ENCODE data around the gene FICD. TPM values are rescaled to one million over a fixed set of nuclear protein-coding genes. Genes with fewer than 3 reads are reported as not detected.
A peak's percentile ranks its signal among the peaks of the same experiment; 100 is the strongest.

FICD gene
- total and polyA plus RNA-seq, 2 of the 13 experiments (the other 11 are each of a cell fraction or from before 2014, with no cell fraction given): 0.99 to 3.0 TPM

DNA sequence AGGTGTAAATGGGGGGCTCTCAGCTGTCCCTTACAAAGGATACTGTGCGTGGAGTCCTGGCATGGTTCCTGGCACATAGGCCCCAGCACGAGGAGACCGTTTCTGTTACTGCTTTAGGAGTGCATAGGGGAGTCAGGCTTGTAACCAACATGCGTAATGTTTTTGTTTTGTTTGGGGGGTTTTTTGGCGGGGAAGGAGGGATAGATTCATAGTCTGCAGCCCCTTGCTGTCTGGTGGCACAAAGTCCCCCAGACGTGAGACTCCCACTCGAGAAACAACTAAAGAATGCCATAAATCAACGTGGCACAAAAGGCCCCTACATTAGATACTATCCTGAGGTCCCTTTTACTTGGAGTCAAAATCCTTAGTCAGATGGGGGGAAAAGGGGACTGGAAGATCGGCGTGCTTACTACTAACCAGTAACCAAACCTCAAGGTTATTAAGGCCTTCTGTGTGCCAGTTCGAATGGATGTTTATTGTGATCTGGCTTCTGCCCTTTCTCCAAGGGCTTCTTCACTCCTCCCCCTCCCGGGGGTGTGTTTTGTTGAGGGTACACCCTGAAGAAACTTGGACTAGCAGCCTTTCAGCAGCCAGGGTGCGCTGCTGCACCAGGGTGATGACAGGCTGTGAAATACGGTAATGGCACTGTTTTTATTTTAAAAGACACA is 48.2 kb downstream of the FICD start (continued):
- TF ChIP-seq, protein P1, sequence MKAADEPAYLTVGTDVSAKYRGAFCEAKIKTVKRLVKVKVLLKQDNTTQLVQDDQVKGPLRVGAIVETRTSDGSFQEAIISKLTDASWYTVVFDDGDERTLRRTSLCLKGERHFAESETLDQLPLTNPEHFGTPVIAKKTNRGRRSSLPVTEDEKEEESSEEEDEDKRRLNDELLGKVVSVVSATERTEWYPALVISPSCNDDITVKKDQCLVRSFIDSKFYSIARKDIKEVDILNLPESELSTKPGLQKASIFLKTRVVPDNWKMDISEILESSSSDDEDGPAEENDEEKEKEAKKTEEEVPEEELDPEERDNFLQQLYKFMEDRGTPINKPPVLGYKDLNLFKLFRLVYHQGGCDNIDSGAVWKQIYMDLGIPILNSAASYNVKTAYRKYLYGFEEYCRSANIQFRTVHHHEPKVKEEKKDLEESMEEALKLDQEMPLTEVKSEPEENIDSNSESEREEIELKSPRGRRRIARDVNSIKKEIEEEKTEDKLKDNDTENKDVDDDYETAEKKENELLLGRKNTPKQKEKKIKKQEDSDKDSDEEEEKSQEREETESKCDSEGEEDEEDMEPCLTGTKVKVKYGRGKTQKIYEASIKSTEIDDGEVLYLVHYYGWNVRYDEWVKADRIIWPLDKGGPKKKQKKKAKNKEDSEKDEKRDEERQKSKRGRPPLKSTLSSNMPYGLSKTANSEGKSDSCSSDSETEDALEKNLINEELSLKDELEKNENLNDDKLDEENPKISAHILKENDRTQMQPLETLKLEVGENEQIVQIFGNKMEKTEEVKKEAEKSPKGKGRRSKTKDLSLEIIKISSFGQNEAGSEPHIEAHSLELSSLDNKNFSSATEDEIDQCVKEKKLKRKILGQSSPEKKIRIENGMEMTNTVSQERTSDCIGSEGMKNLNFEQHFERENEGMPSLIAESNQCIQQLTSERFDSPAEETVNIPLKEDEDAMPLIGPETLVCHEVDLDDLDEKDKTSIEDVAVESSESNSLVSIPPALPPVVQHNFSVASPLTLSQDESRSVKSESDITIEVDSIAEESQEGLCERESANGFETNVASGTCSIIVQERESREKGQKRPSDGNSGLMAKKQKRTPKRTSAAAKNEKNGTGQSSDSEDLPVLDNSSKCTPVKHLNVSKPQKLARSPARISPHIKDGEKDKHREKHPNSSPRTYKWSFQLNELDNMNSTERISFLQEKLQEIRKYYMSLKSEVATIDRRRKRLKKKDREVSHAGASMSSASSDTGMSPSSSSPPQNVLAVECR (CRISPR knock-in tag; IDR thresholded peaks at IDR 0.05; ENCODE audit: borderline replicate concordance): no peak
- TF ChIP-seq ZNF335 (CRISPR knock-in tag; IDR thresholded peaks at IDR 0.05): peak; percentile 91; the same call in 1 of the 2 replicates
- no peak for TF ChIP-seq ZNF839 (CRISPR knock-in tag; IDR thresholded peaks at IDR 0.05; ENCODE audit: borderline replicate concordance)
- TF ChIP-seq ZNF235 (CRISPR knock-in tag; IDR thresholded peaks at IDR 0.05; ENCODE audit: borderline replicate concordance): no peak
- no peak for TF ChIP-seq RARA (CRISPR knock-in tag; IDR thresholded peaks at IDR 0.05)
- TF ChIP-seq CREM (IDR thresholded peaks at IDR 0.05): peak; percentile 29; the same call in 1 of the 2 replicates
- no peak for TF ChIP-seq CREM (CRISPR knock-in tag; IDR thresholded peaks at IDR 0.05)
- TF ChIP-seq ZSCAN5A (CRISPR knock-in tag; IDR thresholded peaks at IDR 0.05; ENCODE audit: borderline replicate concordance): no peak
- 0 out of 2 replicates have a peak, but pooled peaks have one; percentile 24 for TF ChIP-seq FOXA3 (CRISPR knock-in tag; IDR thresholded peaks at IDR 0.05)
- no peak for TF ChIP-seq ZBTB26 (CRISPR knock-in tag; IDR thresholded peaks at IDR 0.05; ENCODE audit: borderline replicate concordance)
- peak; percentile 87 for TF ChIP-seq STAG1 (CRISPR knock-in tag; IDR thresholded peaks at IDR 0.05)
- TF ChIP-seq ZNF782 (CRISPR knock-in tag; IDR thresholded peaks at IDR 0.05; ENCODE audit: borderline replicate concordance): peak; percentile 28; the same call in 1 of the 2 replicates
- peak; percentile 81 for TF ChIP-seq PATZ1 (CRISPR knock-in tag; IDR thresholded peaks at IDR 0.05)
- TF ChIP-seq NFYC (CRISPR knock-in tag; IDR thresholded peaks at IDR 0.05): no peak
- no peak for TF ChIP-seq CHD4 (IDR thresholded peaks at IDR 0.05; ENCODE audit: borderline replicate concordance, low read length)
- TF ChIP-seq PITX1 (CRISPR knock-in tag; IDR thresholded peaks at IDR 0.05): no peak
- TF ChIP-seq, protein P2, sequence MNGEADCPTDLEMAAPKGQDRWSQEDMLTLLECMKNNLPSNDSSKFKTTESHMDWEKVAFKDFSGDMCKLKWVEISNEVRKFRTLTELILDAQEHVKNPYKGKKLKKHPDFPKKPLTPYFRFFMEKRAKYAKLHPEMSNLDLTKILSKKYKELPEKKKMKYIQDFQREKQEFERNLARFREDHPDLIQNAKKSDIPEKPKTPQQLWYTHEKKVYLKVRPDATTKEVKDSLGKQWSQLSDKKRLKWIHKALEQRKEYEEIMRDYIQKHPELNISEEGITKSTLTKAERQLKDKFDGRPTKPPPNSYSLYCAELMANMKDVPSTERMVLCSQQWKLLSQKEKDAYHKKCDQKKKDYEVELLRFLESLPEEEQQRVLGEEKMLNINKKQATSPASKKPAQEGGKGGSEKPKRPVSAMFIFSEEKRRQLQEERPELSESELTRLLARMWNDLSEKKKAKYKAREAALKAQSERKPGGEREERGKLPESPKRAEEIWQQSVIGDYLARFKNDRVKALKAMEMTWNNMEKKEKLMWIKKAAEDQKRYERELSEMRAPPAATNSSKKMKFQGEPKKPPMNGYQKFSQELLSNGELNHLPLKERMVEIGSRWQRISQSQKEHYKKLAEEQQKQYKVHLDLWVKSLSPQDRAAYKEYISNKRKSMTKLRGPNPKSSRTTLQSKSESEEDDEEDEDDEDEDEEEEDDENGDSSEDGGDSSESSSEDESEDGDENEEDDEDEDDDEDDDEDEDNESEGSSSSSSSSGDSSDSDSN (CRISPR knock-in tag; IDR thresholded peaks at IDR 0.05): no peak
- TF ChIP-seq ZNF383 (CRISPR knock-in tag; IDR thresholded peaks at IDR 0.05; ENCODE audit: borderline replicate concordance): no peak

Data from HepG2 (cell line).